Measurements from ENCODE around the gene ADAM8.

Gene ADAM8

DNA sequence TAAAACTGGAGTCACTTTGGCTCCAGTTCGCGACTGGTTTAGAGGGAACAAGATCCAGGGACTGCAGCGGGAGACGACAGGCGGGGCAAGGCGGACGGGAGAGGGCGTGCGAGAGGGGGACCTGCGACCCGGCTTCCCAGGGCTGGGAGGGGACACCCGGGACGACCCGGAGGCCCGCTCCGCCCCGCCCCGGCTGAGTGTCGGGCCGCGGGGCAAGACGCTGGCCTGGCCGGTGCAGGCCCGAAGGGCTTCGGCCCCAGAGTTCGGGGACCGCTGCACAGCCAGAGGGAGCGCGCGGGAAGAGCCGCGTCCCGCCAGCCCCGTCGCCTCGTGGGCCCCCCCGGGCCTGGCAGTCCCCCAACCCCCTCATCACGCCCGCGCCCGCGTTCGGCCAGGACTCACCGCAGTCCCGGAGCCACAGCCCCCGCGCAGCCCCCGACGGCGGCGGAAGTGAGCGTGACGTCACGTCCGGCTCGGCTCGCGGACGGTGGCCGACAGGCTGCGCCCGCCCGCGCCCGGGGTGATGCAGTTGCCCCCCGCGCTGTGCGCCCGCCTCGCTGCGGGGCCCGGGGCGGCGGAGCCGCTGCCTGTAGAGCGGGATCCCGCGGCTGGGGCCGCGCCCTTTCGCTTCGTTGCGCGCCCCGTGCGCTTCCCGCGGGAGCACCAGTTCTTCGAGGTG, 31.9 kb upstream of the ADAM8 start, which contains the start of the genes TUBGCP2 and ZNF511:
Gene TUBGCP2 (minus strand): TSS at position 452 of the 679 bp plus-strand sequence. CDS start 5,931 bp downstream, outside the sequence.
Gene ZNF511 (plus strand): TSS at position 494 of the 679 bp plus-strand sequence. CDS start 30 bp downstream, at position 524.
- peak; percentile 51 for DNase-seq

DNA sequence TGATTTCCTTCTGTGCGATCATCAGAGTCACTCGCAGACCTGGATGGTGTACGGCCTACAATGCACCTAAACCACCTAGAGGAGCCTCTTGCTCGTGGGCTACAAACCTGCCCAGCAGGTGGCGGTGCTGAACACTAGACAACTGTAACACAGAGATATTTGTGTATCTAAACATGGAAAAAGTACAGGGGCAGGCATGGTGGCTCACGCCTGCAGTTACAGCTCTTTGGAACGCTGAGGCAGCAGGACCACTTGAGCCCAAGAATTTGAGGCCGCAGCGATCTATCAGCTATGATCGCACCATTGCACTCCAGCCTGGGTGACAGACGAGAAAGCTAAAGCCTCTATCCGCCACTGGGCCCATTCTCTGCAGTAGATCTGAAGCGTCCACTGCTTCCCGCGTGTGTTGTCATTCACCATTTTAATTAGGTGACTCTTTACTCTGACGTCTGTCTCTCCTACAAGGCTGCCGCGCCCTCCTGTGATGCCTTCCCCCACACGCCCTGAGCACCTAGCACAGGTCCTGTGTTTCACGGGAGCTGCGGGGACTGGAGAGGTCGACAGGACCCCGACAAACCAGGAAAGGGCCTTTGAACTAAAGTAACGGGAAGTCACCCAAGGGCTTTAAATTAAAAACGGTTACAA, 31.2 kb upstream of the ADAM8 start:
- peak; percentile 72 for DNase-seq

- DNase-seq, result no peak
Measured at GRCh38 chr10:133306941-133307379, 30.3 kb upstream of the ADAM8 start.

DNA sequence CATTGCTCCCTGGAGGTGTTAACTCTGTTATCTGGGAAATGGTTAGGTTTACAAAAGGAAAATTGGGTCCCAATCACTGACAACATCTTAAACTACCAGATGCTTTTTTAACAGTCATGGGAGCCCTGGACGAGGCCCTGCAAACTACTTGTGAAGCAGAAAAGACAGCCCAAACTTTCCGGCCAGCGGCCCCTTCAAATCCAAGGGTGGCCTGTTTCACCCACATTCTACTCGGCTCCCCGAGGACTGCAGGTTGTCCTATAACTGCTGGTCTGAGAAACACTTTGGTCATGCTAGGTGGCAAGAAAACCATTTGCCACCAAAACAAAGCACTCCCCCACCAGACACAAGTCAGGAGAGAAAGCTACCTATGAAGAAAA, 29.4 kb upstream of the ADAM8 start:
- DNase-seq, result no peak

DNA sequence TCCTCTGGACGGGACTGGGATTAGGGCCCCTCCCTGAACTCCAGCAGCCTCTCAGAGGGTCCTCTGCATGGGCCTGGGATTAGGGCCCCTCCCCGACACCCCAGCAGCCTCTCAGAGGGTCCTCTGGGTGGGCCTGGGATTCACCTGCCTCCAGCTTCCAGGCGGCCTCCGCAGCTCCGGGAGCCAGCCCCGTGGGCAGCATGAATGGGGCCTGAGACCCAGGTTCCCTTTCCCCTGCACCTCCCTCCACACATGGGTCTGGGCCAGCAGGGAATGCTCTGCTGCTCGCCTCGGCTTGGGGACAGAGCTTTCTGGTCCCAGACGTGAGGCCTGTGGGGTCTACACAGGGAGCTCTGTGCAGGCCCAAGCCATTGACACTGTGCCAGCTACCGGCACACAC, 26.5 kb upstream of the ADAM8 start:
- DNase-seq, result no peak

- no peak for DNase-seq
Measured at GRCh38 chr10:133302230-133302629, 25.6 kb upstream of the ADAM8 start.

- no peak for DNase-seq
Measured at GRCh38 chr10:133299738-133300137, 23.1 kb upstream of the ADAM8 start.

DNA sequence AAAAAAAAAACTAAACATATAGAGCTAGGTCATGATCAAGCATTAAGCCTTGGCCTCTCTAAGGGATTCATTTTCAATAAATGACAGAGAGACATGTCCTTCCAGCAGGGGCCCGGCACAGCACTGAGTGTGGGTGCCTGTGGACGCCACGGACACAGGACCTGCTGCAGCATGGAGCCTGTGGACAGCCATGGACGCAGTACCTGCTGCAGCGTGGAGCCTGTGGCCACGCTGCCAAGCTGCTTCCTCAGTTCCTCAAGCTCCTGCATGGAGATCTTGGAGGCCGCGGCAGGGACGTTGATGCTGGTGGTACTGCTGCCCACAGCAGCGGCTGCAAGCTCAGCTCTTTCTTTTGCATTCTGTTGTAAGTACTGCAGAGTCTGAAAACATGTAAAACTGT, 22.6 kb upstream of the ADAM8 start:
- no peak for DNase-seq

DNA sequence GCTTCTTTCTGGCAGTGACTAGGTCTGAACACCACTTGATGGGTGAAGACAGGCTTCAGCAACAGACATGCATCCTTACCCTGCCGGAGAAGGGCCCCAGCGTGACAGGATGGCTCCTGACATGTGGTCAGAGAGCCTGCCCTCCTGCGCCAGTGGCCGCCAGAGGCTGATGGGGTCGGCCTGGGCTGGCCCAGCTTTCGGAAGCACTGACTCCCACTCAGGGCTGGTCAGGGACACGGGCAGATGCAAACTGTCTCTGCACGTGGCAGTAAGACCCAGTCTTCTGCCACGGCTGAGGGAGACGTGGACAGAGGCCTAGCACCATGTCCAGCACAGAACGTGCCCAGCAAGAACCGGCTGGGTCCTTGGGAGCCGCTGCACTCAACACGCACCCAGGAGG, 21.8 kb upstream of the ADAM8 start:
- DNase-seq, result no peak

DNA sequence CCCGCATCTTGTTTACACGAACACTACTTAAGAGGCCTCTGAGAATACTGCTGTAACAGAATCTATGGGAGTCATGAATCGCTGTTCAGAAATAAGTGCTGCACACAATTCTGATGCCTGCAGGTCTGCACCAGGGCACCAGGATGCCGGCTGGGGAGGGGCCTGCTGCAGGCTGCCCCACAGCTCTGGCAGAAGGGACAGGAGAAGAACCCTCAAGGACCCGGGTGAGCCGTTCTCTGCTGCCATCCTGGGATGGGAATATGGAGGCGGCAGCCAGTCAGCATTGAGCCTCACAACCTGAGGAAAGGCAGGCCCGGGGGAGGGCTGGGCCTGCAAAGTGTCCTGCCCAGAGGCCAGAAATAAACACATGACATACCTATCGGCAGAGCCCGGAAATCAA, 20.8 kb upstream of the ADAM8 start:
- DNase-seq, result no peak

GRCh38 chr10:133295426-133296320, 19.0 kb upstream of the ADAM8 start:
- no peak for DNase-seq

DNA sequence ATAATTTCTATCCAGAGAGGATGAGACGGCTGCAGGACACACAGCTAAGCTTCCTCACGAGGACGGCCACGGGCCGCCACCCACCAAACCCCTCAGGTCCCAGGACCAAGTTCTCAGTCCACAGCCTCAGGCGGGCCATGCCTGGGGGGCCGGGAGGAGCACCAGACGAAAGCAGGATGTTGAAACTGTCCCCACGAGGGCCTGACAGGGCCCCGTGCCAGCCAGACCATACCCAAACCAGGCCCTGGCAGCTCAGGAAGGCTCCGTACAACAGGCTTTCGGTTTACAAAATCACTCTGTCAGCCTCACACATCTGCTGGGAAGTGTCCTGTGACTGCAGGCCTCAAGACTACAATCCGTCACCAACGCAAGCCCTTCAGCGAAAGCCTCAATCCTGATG, 17.5 kb upstream of the ADAM8 start:
- no peak for DNase-seq

DNA sequence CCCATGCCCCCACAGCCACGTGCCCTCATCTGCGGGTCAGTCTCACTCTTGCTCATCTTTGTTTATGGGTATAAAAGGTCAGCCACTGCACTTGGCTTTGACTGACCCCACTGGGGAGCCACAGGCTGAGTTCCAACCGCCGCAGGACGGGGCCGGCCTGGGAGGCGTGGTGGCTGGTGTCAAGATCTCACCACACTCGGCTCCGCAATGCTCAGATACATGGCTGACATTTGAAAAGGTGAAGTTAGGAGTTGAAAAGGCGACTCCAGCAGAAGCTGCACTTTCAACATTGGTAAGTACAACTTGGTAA, 17.1 kb upstream of the ADAM8 start:
- no peak for DNase-seq

- DNase-seq, result no peak
Measured at GRCh38 chr10:133292919-133293809, 16.5 kb upstream of the ADAM8 start.

DNA sequence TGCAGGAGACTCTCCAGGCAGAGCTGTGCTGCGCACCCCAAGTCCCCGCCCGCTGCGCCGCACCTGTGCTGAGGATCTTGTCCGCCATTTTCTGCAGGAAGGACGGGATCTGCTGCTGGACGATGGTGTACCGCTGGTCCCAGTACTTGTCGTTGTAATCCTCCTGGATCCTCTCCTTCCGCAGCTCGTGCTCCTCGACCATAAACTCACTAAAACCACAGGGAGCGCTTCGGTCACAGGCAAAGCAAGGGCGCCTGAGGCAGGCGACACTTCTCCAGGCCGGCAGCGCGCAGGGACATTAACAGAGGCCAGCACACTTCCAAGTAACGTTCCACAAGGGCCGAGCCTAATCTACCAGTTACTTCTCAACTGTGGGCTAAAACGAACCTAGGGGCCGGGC, 13.1 kb upstream of the ADAM8 start:
- DNase-seq, result no peak

DNA sequence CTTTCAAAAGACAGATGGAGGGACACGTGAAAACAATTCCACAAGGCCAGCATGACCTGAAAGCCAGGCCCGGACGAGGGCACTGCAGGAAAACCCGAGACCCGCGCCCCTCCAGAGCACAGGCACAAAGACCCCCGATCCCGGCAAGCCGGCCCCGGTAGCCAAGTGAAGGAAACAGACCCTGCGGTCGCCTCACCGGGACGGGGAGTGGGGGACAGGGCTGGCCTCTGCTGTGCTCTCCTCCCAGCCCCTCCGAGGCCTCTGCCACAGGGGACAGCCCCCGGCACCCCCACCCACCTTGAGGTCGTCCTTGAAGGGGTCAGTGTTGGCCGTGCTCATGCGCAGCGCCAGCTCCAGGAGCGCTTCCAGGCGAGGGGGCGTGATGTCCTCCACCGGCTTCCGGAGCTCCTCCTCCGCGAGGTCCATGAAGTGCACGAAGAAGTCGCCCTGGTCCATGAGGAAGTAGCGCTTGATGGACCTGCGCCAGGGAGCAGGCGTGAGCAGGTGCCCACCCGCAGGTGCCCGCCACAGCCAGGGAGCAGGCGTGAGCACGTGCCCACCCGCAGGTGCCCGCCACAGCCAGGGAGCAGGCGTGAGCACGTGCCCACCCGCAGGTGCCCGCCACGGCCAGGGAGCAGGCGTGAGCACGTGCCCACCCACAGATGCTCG, 11.3 kb upstream of the ADAM8 start:
- DNase-seq, result no peak

- no peak for DNase-seq
Measured at GRCh38 chr10:133286366-133286765, 9.7 kb upstream of the ADAM8 start.

GRCh38 chr10:133285217-133285616, 8.5 kb upstream of the ADAM8 start:
- no peak for DNase-seq

DNA sequence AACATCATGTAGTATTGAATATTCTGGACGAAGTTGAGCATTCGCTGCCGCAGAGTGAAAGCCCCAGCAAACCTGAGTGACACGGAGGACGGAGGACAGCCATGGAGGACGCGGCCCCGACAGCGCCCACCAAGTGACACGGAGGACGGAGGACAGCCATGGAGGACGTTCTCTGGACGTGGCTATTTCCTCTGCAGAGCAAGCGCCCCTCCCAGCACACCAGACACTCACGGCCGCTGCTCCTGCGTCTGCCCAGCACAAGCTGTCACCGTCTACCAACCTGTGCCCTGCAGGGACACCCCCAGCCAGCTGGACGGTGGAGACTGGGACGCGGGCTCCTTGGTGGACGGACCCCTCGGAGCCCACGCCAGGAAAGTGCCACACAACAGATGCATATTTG, 7.3 kb upstream of the ADAM8 start:
- DNase-seq, result no peak

GRCh38 chr10:133282846-133283390, 6.2 kb upstream of the ADAM8 start:
- DNase-seq, result no peak

- no peak for DNase-seq
Measured at GRCh38 chr10:133281628-133282372, 5.1 kb upstream of the ADAM8 start.
